ENCODE data around the gene RAD51B.

RAD51B gene

DNA sequence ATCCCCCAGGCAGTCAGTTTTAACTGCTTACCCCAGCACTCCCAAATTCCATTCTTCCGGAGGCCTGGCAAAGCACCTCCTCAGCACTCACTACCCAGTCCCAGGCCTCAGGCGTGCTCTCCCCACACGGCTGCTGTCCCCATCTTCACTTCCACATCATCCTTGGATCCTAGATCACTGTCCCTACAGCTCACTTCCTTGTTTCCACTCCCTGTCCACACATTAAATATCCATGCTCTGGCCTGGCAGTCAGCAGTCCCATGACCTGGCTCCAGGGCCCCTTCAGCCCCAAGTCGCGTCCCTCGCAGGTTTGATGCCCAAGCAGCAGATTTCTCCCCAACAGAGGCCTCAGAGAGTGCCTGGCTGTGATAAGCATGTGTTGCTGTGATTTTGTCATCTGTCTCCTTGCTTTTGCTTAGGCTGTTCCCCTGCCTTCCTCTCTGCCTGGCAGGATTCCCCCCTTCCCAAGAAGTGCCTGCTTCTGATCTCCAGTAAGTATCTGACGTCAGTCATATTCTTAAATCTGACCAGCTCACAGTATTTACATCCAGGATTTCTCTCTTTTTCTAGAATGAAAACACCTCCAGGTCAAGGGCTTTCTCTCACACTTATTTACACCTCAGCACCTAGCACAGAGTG lies 731.6 kb downstream of the RAD51B start:
- FAIRE-seq (no peak), DNase-seq (ENCODE audit: insufficient read length) (no peak)
- TF ChIP-seq TAF1 (IDR thresholded peaks at IDR 0.05; ENCODE audit: borderline replicate concordance, low read depth, low read length) (no peak), POLR2A (IDR thresholded peaks at IDR 0.05; ENCODE audit: low read depth, low read length) (no peak), POLR2AphosphoS5 (IDR thresholded peaks at IDR 0.05; ENCODE audit: low read depth, low read length) (no peak)

DNA sequence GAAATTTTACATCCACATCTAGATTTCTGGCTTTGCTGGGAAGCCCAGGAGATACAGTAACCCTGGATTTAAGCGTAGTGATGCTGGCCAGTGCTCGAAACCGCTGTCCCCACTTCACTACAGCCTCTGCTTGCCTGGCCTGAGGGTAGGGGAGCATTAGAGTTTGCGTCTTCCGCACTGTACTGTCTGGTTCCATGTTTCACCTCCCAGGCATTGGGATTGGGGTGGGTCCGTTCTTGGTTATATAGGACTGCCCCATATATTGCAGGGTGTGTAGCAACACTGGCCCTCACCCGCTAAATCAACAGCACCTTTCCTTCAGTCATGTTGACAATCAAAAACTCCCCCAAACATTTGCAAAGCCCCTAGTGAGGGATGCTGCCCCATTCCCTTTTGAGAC lies 732.5 kb downstream of the RAD51B start:
- DNase-seq (ENCODE audit: insufficient read length) (no peak), FAIRE-seq (no peak)
- TF ChIP-seq POLR2AphosphoS5 (IDR thresholded peaks at IDR 0.05; ENCODE audit: low read depth, low read length) (no peak), TAF1 (IDR thresholded peaks at IDR 0.05; ENCODE audit: borderline replicate concordance, low read depth, low read length) (no peak), POLR2A (IDR thresholded peaks at IDR 0.05; ENCODE audit: low read depth, low read length) (no peak)

DNA sequence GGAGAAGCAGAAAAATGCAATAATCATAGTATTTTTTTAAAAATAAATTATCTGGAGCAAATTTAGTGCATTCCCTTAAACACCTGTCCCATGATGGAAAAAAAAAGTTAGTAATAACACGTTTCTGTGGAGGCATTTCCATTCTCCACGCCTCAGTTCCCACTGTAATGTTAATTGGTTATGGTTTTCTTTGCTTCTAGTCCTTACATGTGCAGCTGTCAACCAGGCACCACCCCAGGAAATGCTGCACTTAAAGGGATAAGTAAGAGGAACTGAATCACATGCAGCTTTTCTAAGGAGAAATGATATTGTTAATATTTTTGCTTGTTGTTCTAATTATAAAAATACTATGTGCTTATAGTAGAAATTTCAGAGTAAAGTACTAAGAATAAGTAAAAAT lies 733.0 kb downstream of the RAD51B start:
- DNase-seq (ENCODE audit: insufficient read length) (no peak), FAIRE-seq (no peak)
- no peak for TF ChIP-seq POLR2AphosphoS5 (IDR thresholded peaks at IDR 0.05; ENCODE audit: low read depth, low read length)
- TF ChIP-seq TAF1 (IDR thresholded peaks at IDR 0.05; ENCODE audit: borderline replicate concordance, low read depth, low read length) = no peak
- no peak for TF ChIP-seq POLR2A (IDR thresholded peaks at IDR 0.05; ENCODE audit: low read depth, low read length)

DNA sequence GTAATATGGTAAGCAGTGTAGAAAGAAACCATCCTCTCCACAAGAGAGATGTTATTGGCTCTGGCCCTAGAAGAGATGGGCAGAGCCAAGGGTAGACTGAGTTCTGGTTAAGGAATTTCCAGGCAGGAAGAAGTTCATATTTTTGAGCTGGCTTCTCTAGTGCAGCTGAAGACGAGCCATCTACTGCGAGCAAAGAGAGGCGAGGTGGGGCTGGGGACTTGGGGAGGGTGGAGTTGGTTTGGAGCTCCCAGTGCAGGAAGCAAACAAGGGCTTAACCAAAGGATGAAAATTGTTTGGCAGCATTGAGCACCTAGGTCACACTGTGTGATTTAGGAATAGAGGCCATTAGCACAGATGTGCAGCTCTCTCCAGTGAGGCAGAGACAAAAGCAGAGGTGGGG lies 733.7 kb downstream of the RAD51B start:
- TF ChIP-seq POLR2AphosphoS5 (IDR thresholded peaks at IDR 0.05; ENCODE audit: low read depth, low read length) (no peak), TAF1 (IDR thresholded peaks at IDR 0.05; ENCODE audit: borderline replicate concordance, low read depth, low read length) (no peak), POLR2A (IDR thresholded peaks at IDR 0.05; ENCODE audit: low read depth, low read length) (no peak)
- no peak for FAIRE-seq
- no peak for DNase-seq (ENCODE audit: insufficient read length)

DNA sequence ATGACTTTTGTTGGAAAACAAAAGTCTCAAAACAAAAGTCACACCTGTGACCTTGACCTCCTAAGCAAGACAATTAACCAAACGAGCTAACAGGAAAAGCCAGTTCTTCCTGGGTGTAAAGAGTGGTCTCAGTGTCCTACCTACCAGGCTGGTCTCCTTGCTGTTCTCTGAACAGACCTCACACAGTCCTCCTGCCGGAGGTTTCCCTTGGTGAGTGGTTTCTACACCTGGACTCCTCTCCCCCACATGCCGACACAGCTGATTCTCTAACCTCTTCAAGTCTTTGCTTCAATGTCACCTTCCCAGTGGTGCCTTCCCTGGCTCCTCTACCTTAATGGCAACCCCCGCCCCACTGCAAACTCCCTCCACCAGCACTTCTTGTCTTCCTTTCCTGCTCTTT lies 734.7 kb downstream of the RAD51B start:
- TF ChIP-seq TAF1 (IDR thresholded peaks at IDR 0.05; ENCODE audit: borderline replicate concordance, low read depth, low read length) (no peak), POLR2AphosphoS5 (IDR thresholded peaks at IDR 0.05; ENCODE audit: low read depth, low read length) (no peak), POLR2A (IDR thresholded peaks at IDR 0.05; ENCODE audit: low read depth, low read length) (no peak)
- no peak for FAIRE-seq
- DNase-seq (ENCODE audit: insufficient read length) = no peak

DNA sequence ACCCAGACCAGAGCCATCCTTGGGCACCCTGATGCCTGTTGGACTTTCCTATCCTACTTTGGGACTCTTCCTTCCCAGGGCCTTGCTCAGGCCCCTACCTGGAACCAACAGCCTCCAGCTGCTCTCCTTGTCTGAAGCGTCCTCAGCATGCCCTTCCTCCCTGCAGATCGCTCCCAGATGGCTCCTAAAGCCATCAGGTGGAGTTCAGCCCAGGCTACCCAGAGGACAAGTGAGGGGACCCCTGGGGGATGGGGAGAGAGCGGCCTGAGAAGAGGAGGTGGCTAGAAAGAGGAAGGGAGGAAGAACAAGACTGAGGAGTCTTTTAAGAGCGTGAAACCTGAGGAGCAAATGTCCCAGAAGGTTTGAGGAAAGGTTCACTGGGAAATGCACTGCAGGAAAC lies 736.7 kb downstream of the RAD51B start:
- TF ChIP-seq POLR2A (IDR thresholded peaks at IDR 0.05; ENCODE audit: low read depth, low read length) (no peak), POLR2AphosphoS5 (IDR thresholded peaks at IDR 0.05; ENCODE audit: low read depth, low read length) (no peak), TAF1 (IDR thresholded peaks at IDR 0.05; ENCODE audit: borderline replicate concordance, low read depth, low read length) (no peak)
- FAIRE-seq (no peak), DNase-seq (ENCODE audit: insufficient read length) (no peak)

DNA sequence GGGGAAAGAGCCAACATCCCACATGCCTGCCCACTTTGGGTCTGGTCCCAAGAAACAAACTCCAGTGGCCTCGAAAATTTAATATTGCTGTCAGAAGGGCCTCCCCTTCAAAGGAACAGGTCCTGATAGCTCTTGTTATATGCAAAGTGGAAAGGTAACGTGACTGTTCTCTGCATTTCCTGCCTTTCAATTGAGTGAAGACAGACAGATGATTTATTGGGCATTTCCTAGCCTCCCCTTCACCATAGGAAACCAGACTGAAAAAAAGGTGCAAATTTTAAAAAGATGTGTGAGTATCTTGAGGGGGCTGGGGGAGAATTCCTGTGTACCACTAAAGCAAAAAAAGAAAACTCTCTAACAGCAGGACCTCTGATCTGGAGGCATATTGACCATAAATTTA lies 738.1 kb downstream of the RAD51B start:
- no peak for FAIRE-seq
- no peak for TF ChIP-seq POLR2A (IDR thresholded peaks at IDR 0.05; ENCODE audit: low read depth, low read length)
- TF ChIP-seq TAF1 (IDR thresholded peaks at IDR 0.05; ENCODE audit: borderline replicate concordance, low read depth, low read length) = no peak
- no peak for TF ChIP-seq POLR2AphosphoS5 (IDR thresholded peaks at IDR 0.05; ENCODE audit: low read depth, low read length)
- no peak for DNase-seq (ENCODE audit: insufficient read length)

DNA sequence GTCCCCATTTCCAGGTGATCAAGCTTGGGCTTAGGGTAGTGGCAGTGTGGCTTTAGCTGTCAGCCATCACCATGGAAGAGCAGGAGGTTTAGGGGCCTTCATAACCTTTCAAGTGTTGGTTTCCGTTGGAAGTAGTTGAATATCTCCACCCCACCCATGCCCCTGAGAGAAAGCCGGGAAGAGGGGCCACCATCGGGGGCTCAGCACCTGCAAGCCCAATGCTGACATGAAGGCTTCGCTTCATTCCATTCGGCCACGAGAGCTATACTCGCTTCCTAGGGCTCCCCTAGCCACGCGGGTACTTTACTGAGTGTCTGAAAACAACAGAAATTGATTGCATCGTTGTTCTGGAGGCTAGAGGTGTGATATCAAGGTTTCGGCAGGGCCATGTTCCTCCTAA lies 738.5 kb downstream of the RAD51B start:
- FAIRE-seq = no peak
- DNase-seq (ENCODE audit: insufficient read length) = no peak
- TF ChIP-seq POLR2AphosphoS5 (IDR thresholded peaks at IDR 0.05; ENCODE audit: low read depth, low read length) (no peak), TAF1 (IDR thresholded peaks at IDR 0.05; ENCODE audit: borderline replicate concordance, low read depth, low read length) (no peak), POLR2A (IDR thresholded peaks at IDR 0.05; ENCODE audit: low read depth, low read length) (no peak)

DNA sequence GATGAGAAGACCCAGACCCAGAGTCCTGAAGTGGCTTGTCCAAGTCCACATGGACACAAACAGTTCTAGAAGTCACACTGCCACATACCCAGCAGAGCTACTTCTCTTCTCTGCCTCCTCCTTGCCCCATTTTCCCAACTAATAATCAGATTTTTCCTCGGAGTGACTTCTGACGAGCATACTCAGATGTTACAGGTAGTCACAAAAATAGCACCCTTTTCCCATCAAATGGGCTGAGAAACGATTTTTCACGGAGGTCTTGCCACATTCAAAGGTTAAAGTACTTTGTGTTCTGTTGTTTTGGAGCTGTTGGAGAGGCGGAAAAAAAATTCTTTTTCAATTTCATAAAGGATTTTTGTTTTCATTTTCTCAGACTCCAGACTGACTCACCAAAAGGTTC lies 740.4 kb downstream of the RAD51B start:
- DNase-seq (ENCODE audit: insufficient read length) (no peak), FAIRE-seq (no peak)
- TF ChIP-seq TAF1 (IDR thresholded peaks at IDR 0.05; ENCODE audit: borderline replicate concordance, low read depth, low read length) (no peak), POLR2A (IDR thresholded peaks at IDR 0.05; ENCODE audit: low read depth, low read length) (no peak), POLR2AphosphoS5 (IDR thresholded peaks at IDR 0.05; ENCODE audit: low read depth, low read length) (no peak)

DNA sequence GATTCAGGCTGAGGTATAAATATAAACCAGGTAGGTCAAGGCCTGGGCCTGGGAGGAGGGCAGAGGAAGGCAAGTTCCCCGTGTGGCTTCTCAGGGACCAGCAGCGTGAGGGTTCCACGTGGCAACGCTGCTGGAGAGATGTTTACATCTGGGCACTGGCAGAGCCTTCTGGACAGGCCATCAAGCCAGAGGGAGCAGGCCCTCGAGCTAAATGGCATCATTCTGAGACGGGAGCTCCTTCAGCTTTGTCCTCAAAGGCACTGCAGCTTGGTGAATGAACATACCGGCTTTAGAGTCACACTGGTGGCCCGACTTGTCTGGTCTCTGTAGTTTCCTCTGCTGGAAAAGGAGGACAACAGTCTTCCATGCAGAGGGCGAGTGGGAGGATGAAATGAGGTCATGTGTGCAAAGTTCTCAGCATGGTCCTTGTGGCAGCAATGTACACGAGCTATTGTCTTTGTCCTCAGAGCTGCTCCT lies 742.0 kb downstream of the RAD51B start:
- DNase-seq (ENCODE audit: insufficient read length) = no peak
- FAIRE-seq = no peak
- TF ChIP-seq POLR2AphosphoS5 (IDR thresholded peaks at IDR 0.05; ENCODE audit: low read depth, low read length) = no peak
- no peak for TF ChIP-seq POLR2A (IDR thresholded peaks at IDR 0.05; ENCODE audit: low read depth, low read length)
- TF ChIP-seq TAF1 (IDR thresholded peaks at IDR 0.05; ENCODE audit: borderline replicate concordance, low read depth, low read length) = no peak

DNA sequence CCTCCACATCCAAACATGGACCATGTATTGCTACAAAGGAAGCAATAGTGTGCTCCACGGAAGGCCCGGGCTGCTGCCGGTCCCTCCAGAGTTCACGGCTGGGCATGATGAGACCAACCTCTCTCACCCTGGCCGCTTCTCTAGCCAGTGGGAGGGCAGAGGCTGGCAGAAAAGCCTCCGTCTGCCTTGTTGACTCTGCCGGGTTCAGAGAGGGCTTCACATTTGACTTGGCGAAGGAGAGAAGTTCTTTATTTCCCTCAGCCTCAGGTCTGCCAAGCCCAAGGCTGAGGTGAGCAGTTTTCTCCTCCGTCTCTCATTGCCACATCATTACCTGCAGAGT lies 743.3 kb downstream of the RAD51B start:
- DNase-seq (ENCODE audit: insufficient read length) = no peak
- TF ChIP-seq POLR2A (IDR thresholded peaks at IDR 0.05; ENCODE audit: low read depth, low read length) (no peak), POLR2AphosphoS5 (IDR thresholded peaks at IDR 0.05; ENCODE audit: low read depth, low read length) (no peak), TAF1 (IDR thresholded peaks at IDR 0.05; ENCODE audit: borderline replicate concordance, low read depth, low read length) (no peak)
- no peak for FAIRE-seq

DNA sequence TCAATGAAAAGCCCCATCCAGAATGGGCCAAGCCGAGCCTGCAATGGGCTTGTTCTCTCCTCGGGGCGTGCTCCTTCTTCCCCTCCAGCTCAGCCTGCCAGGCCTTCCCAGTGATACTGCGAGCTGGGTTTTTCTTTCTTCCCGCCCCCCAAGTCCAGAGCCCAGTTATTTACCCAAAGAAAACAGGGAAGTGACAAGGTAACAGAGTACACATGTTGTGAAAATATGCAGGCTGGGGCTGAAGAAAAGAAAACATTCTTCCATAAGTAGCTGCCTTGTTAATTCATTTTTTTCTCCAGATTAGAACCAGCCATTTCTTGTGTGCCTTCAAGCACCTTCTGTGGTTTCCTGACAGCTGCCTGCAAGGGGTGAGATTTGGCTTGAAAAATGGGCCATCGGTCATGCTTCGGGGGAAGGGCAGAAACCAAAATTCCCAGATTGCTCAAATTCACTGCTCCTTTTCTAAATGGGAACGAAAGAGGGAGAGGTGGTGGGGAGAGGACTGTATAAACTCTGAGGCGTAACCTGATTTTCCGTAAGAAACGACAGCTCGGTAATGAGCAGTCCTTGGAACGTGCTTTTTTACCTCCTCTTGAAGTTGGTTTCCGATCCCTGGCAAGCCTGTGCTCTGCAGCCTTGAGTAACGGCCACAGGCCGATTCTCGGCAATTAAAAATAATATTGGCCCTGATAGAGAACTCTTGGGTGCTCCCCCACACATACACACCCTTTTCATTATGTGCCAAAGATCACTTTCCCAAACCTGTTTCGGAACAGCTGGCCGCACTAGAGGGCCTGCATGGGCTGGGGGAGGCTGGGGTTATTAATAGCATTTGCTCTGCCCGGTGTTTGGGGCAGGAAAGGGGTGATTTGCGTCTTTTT lies 743.9 kb downstream of the RAD51B start:
- no peak for TF ChIP-seq POLR2AphosphoS5 (IDR thresholded peaks at IDR 0.05; ENCODE audit: low read depth, low read length)
- TF ChIP-seq POLR2A (IDR thresholded peaks at IDR 0.05; ENCODE audit: low read depth, low read length) = no peak
- TF ChIP-seq TAF1 (IDR thresholded peaks at IDR 0.05; ENCODE audit: borderline replicate concordance, low read depth, low read length) = no peak
- DNase-seq (ENCODE audit: insufficient read length) (no peak), FAIRE-seq (no peak)

Measured in GM12892 (cell line).